Breast epithelium (tissue), 3 donors: ENCODE results near the gene ATG5.

Source experiments
- CTCF ChIP-seq, 3 donors: fragments of 450-650 bp; IDR thresholded peaks; one replicate each; pipeline ENCODE4 v1.5.1; 2016 to 2017; ENCODE audit warnings: antibody characterized with exemption in 3 of 3, mild to moderate bottlenecking in 3 of 3, moderate library complexity in 3 of 3
- POLR2A ChIP-seq: fragments of 450-650 bp; IDR thresholded peaks from one replicate; pipeline ENCODE4 v1.6.1; 2016; ENCODE audit warnings: antibody characterized with exemption, mild to moderate bottlenecking, moderate library complexity
- POLR2AphosphoS5 ChIP-seq, 3 donors: sonication (generic); formaldehyde crosslinking; IDR thresholded peaks; one replicate each; pipeline ENCODE4 v1.6.1; 2017; ENCODE audit warnings: antibody characterized with exemption in 3 of 3

- TF ChIP-seq CTCF (IDR thresholded peaks at IDR 0.05) (no peak), POLR2AphosphoS5 (IDR thresholded peaks at IDR 0.05) (no peak), POLR2A (no peak)
Measured at GRCh38 chr6:106145741-106146227, 179.8 kb downstream of the ATG5 start.
